GM12872 (cell line): ENCODE results near the gene USH2A.

Experiments used
- CTCF ChIP-seq: IDR thresholded peaks from 3 replicates; pipeline ENCODE4 v1.5.1; 2011; ENCODE audit warnings: low read depth, mild to moderate bottlenecking, low read length, moderate library complexity; ENCODE audit not compliant: insufficient read depth

The USH2A gene

GRCh38 chr1:215987092-215987875 is 436.0 kb downstream of the USH2A start:
- TF ChIP-seq CTCF: no peak

- no peak for TF ChIP-seq CTCF
Measured at GRCh38 chr1:215986401-215986800, 436.8 kb downstream of the USH2A start.

DNA sequence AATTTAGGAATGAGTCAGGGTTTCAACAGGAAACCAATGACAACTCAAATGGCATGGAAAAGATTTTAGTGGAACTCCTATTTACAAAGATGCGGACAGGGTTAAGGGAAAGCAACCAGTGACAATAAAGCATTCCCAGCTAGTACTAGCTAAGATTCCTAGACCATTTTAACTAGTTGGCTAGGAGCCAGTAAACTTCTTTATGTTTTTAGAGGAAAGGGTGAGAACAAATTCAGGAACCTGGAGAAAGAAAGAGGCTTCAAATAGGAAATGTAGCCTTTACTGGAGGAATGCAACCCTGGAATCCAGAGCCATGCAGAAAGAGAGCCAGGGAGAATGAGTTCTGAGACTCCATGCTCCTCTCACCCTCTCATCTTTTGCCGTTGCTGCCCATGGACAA is 439.6 kb downstream of the USH2A start:
- TF ChIP-seq CTCF: no peak

- no peak for TF ChIP-seq CTCF
Measured at GRCh38 chr1:215971793-215972441, 451.3 kb downstream of the USH2A start.

GRCh38 chr1:215970406-215970805 is 452.8 kb downstream of the USH2A start:
- no peak for TF ChIP-seq CTCF

DNA sequence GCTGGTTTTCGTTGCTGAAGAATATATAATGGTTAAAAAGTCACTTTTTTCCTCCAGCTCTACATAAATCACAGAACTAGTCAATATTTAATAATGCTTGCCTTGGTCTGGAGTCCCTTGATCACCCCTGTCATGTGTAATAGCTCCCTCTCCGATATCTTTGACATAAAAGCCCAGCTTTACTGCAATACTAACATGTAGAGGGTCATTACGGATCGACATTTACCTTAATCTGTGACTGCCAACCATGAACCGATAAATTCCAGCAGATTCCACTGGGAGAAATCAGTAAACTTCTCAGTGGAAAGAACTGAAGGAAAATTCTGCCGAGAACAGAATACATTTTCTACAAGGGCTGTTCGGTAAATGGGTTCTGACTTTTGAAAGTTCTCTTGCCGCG is 459.6 kb downstream of the USH2A start:
- TF ChIP-seq CTCF: no peak

- no peak for TF ChIP-seq CTCF
Measured at GRCh38 chr1:215963040-215963439, 460.2 kb downstream of the USH2A start.
